Anterior cingulate cortex (tissue), 58 donors: Measurements from ENCODE around the gene PGBD5.

Source experiments
- DNase-seq, 58 donors: peaks; one replicate each; lab custom pipeline; 2025; lab: John Stamatoyannopoulos, UW

The PGBD5 gene

DNA sequence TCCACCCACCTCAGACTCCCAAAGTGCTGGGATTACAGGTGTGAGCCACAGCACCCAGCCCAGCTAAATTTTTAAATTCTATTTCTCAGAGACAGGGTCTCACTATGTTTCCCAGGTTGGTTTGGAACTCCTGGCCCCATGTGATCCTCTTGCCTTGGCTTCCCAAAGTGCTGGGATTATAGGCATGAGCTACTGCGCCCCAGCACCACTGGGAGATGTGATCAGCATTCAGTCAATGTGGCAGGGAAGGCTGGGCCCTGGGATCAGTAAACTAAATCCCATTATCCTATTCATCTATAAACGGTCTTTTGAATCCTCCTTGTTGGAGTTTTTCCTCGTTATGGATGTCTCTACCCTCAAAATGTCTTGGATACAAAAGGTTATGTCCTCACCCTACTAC lies 113.5 kb downstream of the PGBD5 start:
- no peak for DNase-seq

- DNase-seq, result peak in 53 of 58 donors; percentile 10 to 82 (median 54)
Measured at GRCh38 chr1:230310381-230311163, 115.6 kb downstream of the PGBD5 start.

DNA sequence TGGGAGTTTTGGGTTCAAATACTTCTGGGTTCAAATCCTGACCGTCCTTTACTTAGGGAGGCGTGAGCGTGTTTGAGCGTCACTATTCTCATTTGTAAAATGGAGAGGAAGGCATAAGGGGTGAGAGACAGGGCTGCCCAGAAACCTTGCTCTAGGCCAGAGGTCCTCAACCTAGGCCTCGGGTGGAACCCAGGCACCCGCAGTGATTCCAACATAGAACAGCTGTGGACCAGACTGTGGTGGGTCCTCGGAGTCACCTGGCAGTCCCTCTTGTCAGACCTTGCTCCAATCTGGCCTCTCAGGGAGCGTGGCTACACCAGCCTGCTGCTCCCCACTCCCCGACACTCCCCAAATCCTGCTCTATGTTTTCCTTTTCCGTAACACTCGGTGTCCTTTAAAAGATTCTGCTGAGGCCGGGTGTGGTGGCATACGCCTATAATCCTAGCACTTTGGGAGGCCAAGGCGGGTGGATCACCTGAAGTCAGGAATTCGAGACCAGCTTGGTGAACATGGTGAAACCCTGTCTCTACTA lies 116.4 kb downstream of the PGBD5 start:
- DNase-seq, result no peak

DNA sequence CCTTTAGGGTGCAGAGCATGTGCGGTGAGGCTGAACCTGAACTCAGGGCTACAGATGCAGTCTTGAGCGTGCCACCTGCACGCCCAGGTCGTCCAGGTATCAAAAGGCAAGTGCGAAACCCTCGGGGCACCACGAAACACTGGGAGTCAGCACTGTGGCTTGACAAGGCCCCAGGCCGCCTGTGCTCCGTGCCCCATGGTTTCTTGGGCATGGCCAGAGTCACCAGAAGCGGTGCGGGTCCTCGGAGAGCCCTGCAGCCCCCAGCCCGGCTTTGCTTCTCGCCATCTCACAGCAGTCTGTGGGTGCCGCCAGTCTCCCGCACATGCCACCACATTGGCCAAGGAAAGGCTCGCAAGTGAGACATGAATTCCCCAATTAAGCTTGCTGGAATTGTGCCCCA lies 117.3 kb downstream of the PGBD5 start:
- no peak for DNase-seq

DNA sequence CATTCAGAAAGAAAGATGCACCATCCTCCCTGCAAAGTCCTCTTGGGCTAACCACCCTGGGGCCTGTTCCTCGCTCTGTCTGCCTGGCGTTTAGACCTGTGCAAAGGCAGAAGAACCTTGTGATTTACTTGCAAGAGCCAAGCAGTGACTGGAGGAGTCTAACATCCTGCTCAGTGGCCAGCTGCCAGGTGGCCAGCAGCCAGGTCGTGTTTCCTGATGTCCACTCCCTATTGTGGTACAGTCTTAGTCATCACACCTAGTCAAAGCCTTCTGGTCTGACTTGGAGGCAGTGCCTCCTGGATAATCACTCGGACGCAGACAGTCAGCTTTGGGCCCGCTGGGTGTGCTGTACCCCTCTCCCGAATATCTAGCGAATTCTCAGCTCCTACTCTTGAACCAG lies 118.1 kb downstream of the PGBD5 start:
- DNase-seq, result peak in 3 of 58 donors; percentile 21 to 68 (median 23)

DNA sequence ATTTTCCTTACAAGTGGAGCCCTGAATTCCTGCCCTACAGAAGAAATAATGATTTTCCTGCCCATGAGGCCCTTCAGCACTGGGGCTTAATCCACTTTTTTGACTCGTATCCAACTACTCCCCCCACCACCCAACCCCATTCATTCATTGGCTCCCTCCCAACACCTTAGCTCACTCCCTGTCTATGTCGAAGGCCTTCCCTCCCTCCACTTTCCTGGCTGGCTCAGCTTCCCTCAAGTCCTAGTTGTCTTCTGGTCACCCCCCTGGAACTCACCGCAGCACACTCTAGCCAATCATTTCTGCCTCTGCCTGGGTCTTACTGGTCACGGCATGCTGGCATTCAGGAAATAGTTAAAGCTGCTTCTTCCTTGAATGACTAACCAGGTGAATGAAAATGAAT lies 118.9 kb downstream of the PGBD5 start:
- no peak for DNase-seq

DNA sequence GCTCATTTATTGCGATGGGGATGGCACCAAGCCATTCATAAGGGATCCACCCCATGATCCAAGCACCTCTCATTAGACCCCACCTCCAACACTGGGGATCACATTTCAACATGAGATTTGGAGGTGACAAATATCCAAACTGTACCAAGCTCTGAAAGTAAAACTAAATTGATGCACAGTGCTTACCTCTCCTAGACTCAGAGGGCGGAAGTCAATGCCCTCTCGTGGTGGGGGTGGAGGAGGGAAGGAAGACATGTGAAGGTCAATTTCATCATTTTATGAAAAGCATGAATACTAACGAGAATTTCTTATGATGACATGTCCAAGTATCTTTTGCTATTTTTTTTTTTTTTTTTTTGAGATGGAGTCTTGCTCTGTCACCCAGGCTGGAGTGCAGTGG lies 120.0 kb downstream of the PGBD5 start:
- no peak for DNase-seq

DNA sequence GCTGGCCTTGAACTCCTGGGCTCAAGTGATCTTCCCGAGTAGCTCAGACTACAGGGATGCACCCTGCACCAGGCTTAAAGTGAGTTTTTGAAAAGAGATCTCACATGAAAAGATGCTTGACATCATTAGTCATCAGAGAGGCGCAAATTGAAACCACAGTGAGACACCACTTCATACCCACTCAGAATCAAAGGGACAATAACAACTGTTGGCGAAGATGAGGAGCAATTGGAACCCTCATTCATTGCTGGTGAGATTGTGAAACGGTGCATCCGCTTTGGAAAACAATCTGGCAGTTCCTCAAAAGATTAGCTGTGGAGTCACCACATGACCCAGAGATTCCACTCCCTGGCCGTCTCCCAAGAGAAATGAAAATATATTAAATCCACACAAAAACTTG lies 122.3 kb downstream of the PGBD5 start:
- DNase-seq, result no peak

- no peak for DNase-seq
Measured at GRCh38 chr1:230303069-230303468, 123.1 kb downstream of the PGBD5 start.

- no peak for DNase-seq
Measured at GRCh38 chr1:230301822-230302221, 124.3 kb downstream of the PGBD5 start.

GRCh38 chr1:230301322-230301721 lies 124.8 kb downstream of the PGBD5 start:
- no peak for DNase-seq

- no peak for DNase-seq
Measured at GRCh38 chr1:230300322-230301301, 125.5 kb downstream of the PGBD5 start.

- DNase-seq, result no peak
Measured at GRCh38 chr1:230299191-230300006, 126.7 kb downstream of the PGBD5 start.

GRCh38 chr1:230295367-230295766 lies 130.8 kb downstream of the PGBD5 start:
- no peak for DNase-seq

GRCh38 chr1:230293390-230293700 lies 132.8 kb downstream of the PGBD5 start:
- no peak for DNase-seq

DNA sequence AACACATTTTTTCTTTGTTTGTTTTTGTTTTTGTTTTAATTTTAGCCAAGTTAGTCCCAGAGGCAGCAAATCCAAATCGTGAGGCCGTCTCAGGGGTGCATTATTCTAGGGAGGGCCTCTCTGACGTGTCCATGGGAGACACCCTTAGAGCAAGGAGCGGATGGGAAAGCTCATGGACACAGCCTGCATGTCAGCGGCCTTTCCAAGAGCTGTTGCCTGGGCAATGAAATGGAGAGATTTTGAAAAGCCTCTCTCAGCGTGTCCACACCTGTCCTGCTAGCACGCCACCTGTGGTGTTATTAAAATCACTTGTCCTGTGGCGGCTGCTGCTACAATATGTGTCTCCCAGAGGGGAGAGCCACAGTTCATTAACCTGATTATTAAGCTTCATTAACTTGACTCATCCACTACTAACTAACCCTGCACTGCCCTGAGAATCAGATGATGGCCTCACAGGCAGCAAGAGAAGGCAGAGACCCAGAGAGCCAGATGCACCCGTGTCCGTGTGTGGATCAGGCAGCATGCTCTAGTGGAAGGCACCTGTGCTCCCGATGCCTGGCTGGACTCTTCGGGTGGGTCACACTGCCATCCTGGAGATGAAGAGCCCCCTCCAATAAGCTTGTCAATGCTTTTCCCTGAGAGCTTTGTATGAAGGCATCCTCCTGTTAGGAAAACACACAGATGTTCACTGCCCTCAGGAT lies 133.3 kb downstream of the PGBD5 start:
- DNase-seq, result no peak

GRCh38 chr1:230291731-230292620 lies 134.2 kb downstream of the PGBD5 start:
- DNase-seq, result no peak

GRCh38 chr1:230289350-230289644 lies 136.8 kb downstream of the PGBD5 start:
- no peak for DNase-seq
